ENCODE data around the gene FAM83E. TPM values are rescaled to one million over a fixed set of nuclear protein-coding genes. Genes with fewer than 3 reads are reported as not detected.

Gene FAM83E
- total and polyA plus RNA-seq, 10 of the 15 experiments (the other 5 are each of a cell fraction or from before 2014, with no cell fraction given): 0.14 to 2.5 (median 0.33) TPM; not detected in 4

DNA sequence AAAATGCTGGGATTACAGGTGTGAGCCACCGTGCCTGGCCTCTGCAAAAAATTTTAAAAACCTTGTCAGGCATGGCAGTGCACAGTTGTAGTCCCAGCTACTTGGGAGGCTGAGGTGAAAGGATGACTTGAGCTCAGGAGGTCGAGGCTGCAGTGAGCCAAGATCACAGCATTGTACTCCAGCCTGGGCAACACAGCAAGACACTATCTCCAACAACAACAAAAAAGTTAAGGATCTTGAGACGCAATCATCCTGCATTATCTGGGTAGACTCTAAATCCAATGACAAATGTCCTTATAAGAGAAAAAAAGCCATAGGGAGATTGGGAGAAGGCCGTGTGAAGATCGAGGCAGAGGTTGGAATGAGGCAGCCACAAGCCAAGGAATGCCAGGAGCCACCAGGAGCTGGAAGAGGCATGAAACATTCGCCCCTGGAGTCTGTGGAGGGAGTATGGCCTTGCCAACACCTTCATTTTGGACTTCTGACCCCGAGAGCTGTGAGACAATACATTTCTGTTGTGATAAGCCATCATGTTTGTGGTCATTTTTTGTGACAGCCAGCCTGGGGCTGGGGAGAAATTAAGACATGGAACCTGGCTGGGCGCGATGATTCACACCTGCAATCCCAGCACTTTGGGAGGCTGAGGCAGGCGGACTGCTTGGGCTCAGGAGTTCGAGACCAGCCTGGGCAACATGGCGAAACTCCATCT is 36.3 kb upstream of the FAM83E start:
- Histone ChIP-seq H4K20me1 (ENCODE audit: control insufficient read depth, insufficient read depth) (no peaks in the 10 kb centered on the region), H3K4me2 (ENCODE audit: control insufficient read depth, insufficient read depth) (no peak overlapping the region), H3K9me3 (replicated peaks; ENCODE audit: control insufficient read depth, insufficient read depth, low read length) (no peaks in the 10 kb centered on the region), H3K27me3 (replicated peaks in 1 of 2; ENCODE audit: control insufficient read depth in 2 of 2, insufficient read depth in 2 of 2, low read length in 1 of 2) (no peaks in the 10 kb centered on the region), H3K79me2 (ENCODE audit: control insufficient read depth, insufficient read depth, low read length) (no peaks in the 10 kb centered on the region), H2AFZ (ENCODE audit: control insufficient read depth, low read depth, low read length) (peak overlapping the region; percentile 10), H3K4me1 (ENCODE audit: control insufficient read depth, insufficient read depth, low read length) (peaks cover 15% of the 10 kb centered on the region), H3K9ac (ENCODE audit: control insufficient read depth, insufficient read depth, low read length) (no peak overlapping the region), H3K4me3 (no peak overlapping the region), H3K36me3 (ENCODE audit: control insufficient read depth in 2 of 2, insufficient read depth in 2 of 2, low read length in 1 of 2) (no peaks in the 10 kb centered on the region), H3K27ac (ENCODE audit: control insufficient read depth, insufficient read depth) (no peak overlapping the region)
- SMC1A ChIA-PET (ENCODE audit: uncharacterized antibody, unreplicated experiment): interaction anchor here (0.5 to 1.5 kb wide), 2 partner anchors 62 to 144 kb away, joined by 3 to 4 read pairs; no protein-coding TSS in a partner anchor
- in situ Hi-C loops (cut with MboI) (no loop called here), intact Hi-C loops (cut with micrococcal nuclease; ENCODE audit: unreplicated experiment) (no loop called here)
- WGBS (ENCODE audit: insufficient coverage, insufficient replicate concordance, low lambda C conversion rate, missing lambda C conversion rate): 79% methylated on average over 12 of the region's 12 CpGs
- POLR2A ChIA-PET: interaction anchor here (0.7 kb wide), 1 partner anchor 319 kb away, joined by 3 read pairs; no protein-coding TSS in a partner anchor
- no peak for ATAC-seq
- RAD21 ChIA-PET (ENCODE audit: unreplicated experiment): interaction anchor here (1.0 kb wide), 1 partner anchor 12 kb away, joined by 3 read pairs; no protein-coding TSS in a partner anchor
- FAIRE-seq: no peak
- TF ChIP-seq CREM (IDR thresholded peaks at IDR 0.05; ENCODE audit: low read depth) (no peak), SMAD5 (IDR thresholded peaks at IDR 0.05; ENCODE audit: low read depth) (no peak), HCFC1 (IDR thresholded peaks at IDR 0.05; ENCODE audit: low read length) (no peak), NFXL1 (IDR thresholded peaks at IDR 0.05; ENCODE audit: borderline replicate concordance) (no peak), EED (IDR thresholded peaks at IDR 0.05; ENCODE audit: low read depth) (no peak), SIN3A (IDR thresholded peaks at IDR 0.05; ENCODE audit: low read depth, low read length) (no peak)
- TF ChIP-seq, protein P1, sequence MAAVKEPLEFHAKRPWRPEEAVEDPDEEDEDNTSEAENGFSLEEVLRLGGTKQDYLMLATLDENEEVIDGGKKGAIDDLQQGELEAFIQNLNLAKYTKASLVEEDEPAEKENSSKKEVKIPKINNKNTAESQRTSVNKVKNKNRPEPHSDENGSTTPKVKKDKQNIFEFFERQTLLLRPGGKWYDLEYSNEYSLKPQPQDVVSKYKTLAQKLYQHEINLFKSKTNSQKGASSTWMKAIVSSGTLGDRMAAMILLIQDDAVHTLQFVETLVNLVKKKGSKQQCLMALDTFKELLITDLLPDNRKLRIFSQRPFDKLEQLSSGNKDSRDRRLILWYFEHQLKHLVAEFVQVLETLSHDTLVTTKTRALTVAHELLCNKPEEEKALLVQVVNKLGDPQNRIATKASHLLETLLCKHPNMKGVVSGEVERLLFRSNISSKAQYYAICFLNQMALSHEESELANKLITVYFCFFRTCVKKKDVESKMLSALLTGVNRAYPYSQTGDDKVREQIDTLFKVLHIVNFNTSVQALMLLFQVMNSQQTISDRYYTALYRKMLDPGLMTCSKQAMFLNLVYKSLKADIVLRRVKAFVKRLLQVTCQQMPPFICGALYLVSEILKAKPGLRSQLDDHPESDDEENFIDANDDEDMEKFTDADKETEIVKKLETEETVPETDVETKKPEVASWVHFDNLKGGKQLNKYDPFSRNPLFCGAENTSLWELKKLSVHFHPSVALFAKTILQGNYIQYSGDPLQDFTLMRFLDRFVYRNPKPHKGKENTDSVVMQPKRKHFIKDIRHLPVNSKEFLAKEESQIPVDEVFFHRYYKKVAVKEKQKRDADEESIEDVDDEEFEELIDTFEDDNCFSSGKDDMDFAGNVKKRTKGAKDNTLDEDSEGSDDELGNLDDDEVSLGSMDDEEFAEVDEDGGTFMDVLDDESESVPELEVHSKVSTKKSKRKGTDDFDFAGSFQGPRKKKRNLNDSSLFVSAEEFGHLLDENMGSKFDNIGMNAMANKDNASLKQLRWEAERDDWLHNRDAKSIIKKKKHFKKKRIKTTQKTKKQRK (IDR thresholded peaks at IDR 0.05; ENCODE audit: low read depth, low read length): no peak
- TF ChIP-seq, protein P2, sequence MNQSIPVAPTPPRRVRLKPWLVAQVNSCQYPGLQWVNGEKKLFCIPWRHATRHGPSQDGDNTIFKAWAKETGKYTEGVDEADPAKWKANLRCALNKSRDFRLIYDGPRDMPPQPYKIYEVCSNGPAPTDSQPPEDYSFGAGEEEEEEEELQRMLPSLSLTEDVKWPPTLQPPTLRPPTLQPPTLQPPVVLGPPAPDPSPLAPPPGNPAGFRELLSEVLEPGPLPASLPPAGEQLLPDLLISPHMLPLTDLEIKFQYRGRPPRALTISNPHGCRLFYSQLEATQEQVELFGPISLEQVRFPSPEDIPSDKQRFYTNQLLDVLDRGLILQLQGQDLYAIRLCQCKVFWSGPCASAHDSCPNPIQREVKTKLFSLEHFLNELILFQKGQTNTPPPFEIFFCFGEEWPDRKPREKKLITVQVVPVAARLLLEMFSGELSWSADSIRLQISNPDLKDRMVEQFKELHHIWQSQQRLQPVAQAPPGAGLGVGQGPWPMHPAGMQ (IDR thresholded peaks at IDR 0.05; ENCODE audit: borderline replicate concordance): no peak
- CTCF ChIA-PET: interaction anchor here (0.6 to 1.5 kb wide), 5 partner anchors 25 to 571 kb away, joined by 3 to 5 read pairs (median 3); partner anchors contain the start of gene RUVBL2
- DNase-seq (ENCODE audit: low read depth, low spot score): no peak
- BruUV-seq (replicated peaks): no TSS peak

Measured in GM12878 (cell line).